Uterus (tissue), 2 donors: Measurements from ENCODE around the gene GBE1.

Experiments used
- CTCF ChIP-seq, 4 experiments: fragments of 200-600 bp in 2 of 4; fragments of 450-650 bp in 2 of 4; sonication (generic) in 2 of 4; IDR thresholded peaks; one replicate each; pipeline ENCODE4 v1.5.1; 2016 to 2019; ENCODE audit warnings: antibody characterized with exemption in 4 of 4, mild to moderate bottlenecking in 2 of 4, moderate library complexity in 1 of 4
- POLR2A ChIP-seq, 2 donors: fragments of 450-650 bp; IDR thresholded peaks; one replicate each; pipeline ENCODE4 v1.6.1; 2016; ENCODE audit warnings: antibody characterized with exemption in 2 of 2, mild to moderate bottlenecking in 1 of 2, moderate library complexity in 1 of 2

GRCh38 chr3:81445712-81446111 is 315.7 kb downstream of the GBE1 start:
- TF ChIP-seq CTCF (IDR thresholded peaks at IDR 0.05), result no peak
- TF ChIP-seq POLR2A (IDR thresholded peaks at IDR 0.05), result no peak
